WTC11 (cell line): ENCODE data around the gene PTGER3. TPM values are rescaled to one million over a fixed set of nuclear protein-coding genes. Genes with fewer than 3 reads are reported as not detected.

Source experiments
- ATAC-seq: fragments of 200-7000 bp; cut with Tn5 transposase; 2 replicates; pipeline ENCODE4 v1.10.0; 2021; ENCODE audit warnings: mild to moderate bottlenecking, moderate library complexity
- CTCF ChIA-PET: fragments of 300-600 bp; sonication (Branson Sonifier 250); formaldehyde crosslinking; loops from one replicate; lab custom pipeline; 2021; ENCODE audit warnings: antibody characterized with exemption; lab: Charles Lee
- POLR2A ChIA-PET: fragments of 350-600 bp; sonication (Branson Sonifier 250); formaldehyde crosslinking; loops from one replicate; lab custom pipeline; 2021; ENCODE audit warnings: antibody characterized with exemption; lab: Charles Lee
- DNase-seq: peaks from one replicate; pipeline ENCODE4 v3.0.0; 2021; ENCODE audit warnings: low spot score
- H3K27ac Mint-ChIP-seq: 2 replicates; pipeline ENCODE4 v1.8.0; 2021; ENCODE audit warnings: mixed read lengths
- H3K27me3 Mint-ChIP-seq: 2 replicates; pipeline ENCODE4 v1.8.0; 2021; ENCODE audit warnings: low read depth, mild to moderate bottlenecking, moderate library complexity, mixed read lengths
- H3K36me3 Mint-ChIP-seq: 2 replicates; pipeline ENCODE4 v1.8.0; 2021; ENCODE audit warnings: mixed read lengths
- H3K4me1 Mint-ChIP-seq: 2 replicates; pipeline ENCODE4 v1.8.0; 2022; ENCODE audit warnings: mixed read lengths
- H3K4me3 Mint-ChIP-seq: 2 replicates; pipeline ENCODE4 v1.8.0; 2021; ENCODE audit warnings: mild to moderate bottlenecking, moderate library complexity, mixed read lengths
- H3K9me3 Mint-ChIP-seq: 2 replicates; pipeline ENCODE4 v1.8.0; 2021; ENCODE audit warnings: mixed read lengths
- CDX4 ChIP-seq: fragments of 250-450 bp; sonication (Bioruptor Pico); IDR thresholded peaks from 2 replicates; pipeline ENCODE4 v1.9.0; 2021; ENCODE audit warnings: moderate library complexity, mild to moderate bottlenecking, inconsistent platforms, borderline replicate concordance
- CREB1 ChIP-seq: sonication (generic); formaldehyde crosslinking; IDR thresholded peaks from 2 replicates; pipeline ENCODE4 v1.8.0; 2023; ENCODE audit warnings: mild to moderate bottlenecking, missing genetic modification reagents
- E2F1 ChIP-seq: sonication (generic); formaldehyde crosslinking; IDR thresholded peaks from 2 replicates; pipeline ENCODE4 v1.8.0; 2022; ENCODE audit warnings: mild to moderate bottlenecking, missing genetic modification reagents
- ETV6 ChIP-seq: sonication (generic); formaldehyde crosslinking; IDR thresholded peaks from 2 replicates; pipeline ENCODE4 v1.8.1; 2022; ENCODE audit warnings: mild to moderate bottlenecking, missing genetic modification reagents
- FOXK1 ChIP-seq: sonication (generic); formaldehyde crosslinking; IDR thresholded peaks from 2 replicates; pipeline ENCODE4 v1.8.0; 2022; ENCODE audit warnings: mild to moderate bottlenecking, moderate library complexity, missing genetic modification reagents
- GABPB1 ChIP-seq: sonication (generic); formaldehyde crosslinking; IDR thresholded peaks from 2 replicates; pipeline ENCODE4 v1.8.1; 2023; ENCODE audit warnings: mild to moderate bottlenecking, missing genetic modification reagents
- IRF2 ChIP-seq: sonication (generic); formaldehyde crosslinking; IDR thresholded peaks from 2 replicates; pipeline ENCODE4 v1.8.0; 2022; ENCODE audit warnings: low read depth, missing genetic modification reagents, borderline replicate concordance
- JAZF1 ChIP-seq: fragments of 250-450 bp; sonication (Bioruptor Pico); IDR thresholded peaks from 2 replicates; pipeline ENCODE4 v1.9.0; 2021; ENCODE audit warnings: moderate library complexity, mild to moderate bottlenecking, inconsistent platforms
- MXD4 ChIP-seq: fragments of 250-450 bp; sonication (Bioruptor Pico); IDR thresholded peaks from 2 replicates; pipeline ENCODE4 v1.8.0; 2021; ENCODE audit warnings: mild to moderate bottlenecking, moderate library complexity, borderline replicate concordance
- NFATC4 ChIP-seq: fragments of 250-450 bp; sonication (Bioruptor Pico); IDR thresholded peaks from 2 replicates; pipeline ENCODE4 v1.9.0; 2021; ENCODE audit warnings: mild to moderate bottlenecking
- NFYB ChIP-seq: sonication (generic); formaldehyde crosslinking; conservative IDR thresholded peaks from 2 replicates; pipeline ENCODE4 v1.8.0; 2022; ENCODE audit warnings: low read depth, missing genetic modification reagents
- NR3C1 ChIP-seq: sonication (generic); formaldehyde crosslinking; conservative IDR thresholded peaks from 2 replicates; pipeline ENCODE4 v1.8.1; 2023; ENCODE audit warnings: low read depth, mild to moderate bottlenecking, missing genetic modification reagents
- RELA ChIP-seq: sonication (generic); formaldehyde crosslinking; IDR thresholded peaks from 2 replicates; pipeline ENCODE4 v1.8.1; 2022; ENCODE audit warnings: missing genetic modification reagents, mild to moderate bottlenecking, borderline replicate concordance
- TEAD1 ChIP-seq: sonication (generic); formaldehyde crosslinking; IDR thresholded peaks from 2 replicates; pipeline ENCODE4 v1.8.0; 2022; ENCODE audit warnings: mild to moderate bottlenecking, missing genetic modification reagents
- USF2 ChIP-seq: sonication (generic); formaldehyde crosslinking; IDR thresholded peaks from 2 replicates; pipeline ENCODE4 v1.8.1; 2023; ENCODE audit warnings: mild to moderate bottlenecking, missing genetic modification reagents, moderate library complexity
- ZMAT4 ChIP-seq: fragments of 250-450 bp; sonication (Bioruptor Pico); IDR thresholded peaks from 2 replicates; pipeline ENCODE4 v1.9.0; 2021; ENCODE audit warnings: mild to moderate bottlenecking
- ZNF138 ChIP-seq: sonication (generic); formaldehyde crosslinking; conservative IDR thresholded peaks from 2 replicates; pipeline ENCODE4 v1.8.1; 2022; ENCODE audit warnings: mild to moderate bottlenecking, moderate library complexity, missing genetic modification reagents
- ZNF263 ChIP-seq: sonication (generic); formaldehyde crosslinking; IDR thresholded peaks from 2 replicates; pipeline ENCODE4 v1.8.1; 2022; ENCODE audit warnings: low read depth, mild to moderate bottlenecking, moderate library complexity, missing genetic modification reagents
- ZNF396 ChIP-seq: fragments of 250-450 bp; sonication (Bioruptor Pico); IDR thresholded peaks from 2 replicates; pipeline ENCODE4 v1.8.0; 2021; ENCODE audit warnings: mild to moderate bottlenecking, moderate library complexity, borderline replicate concordance
- total RNA-seq: library from RNA; stranded (reverse); gene quantifications from 3 replicates; pipeline ENCODE4 v1.2.3, GENCODE V29; 2021
- TF ChIP-seq, protein P1 (sequence below): sonication (generic); formaldehyde crosslinking; IDR thresholded peaks from 2 replicates; pipeline ENCODE4 v1.8.0; 2022; ENCODE audit warnings: missing genetic modification reagents
- TF ChIP-seq, protein P2 (sequence below): sonication (generic); formaldehyde crosslinking; IDR thresholded peaks from 2 replicates; pipeline ENCODE4 v1.8.1; 2023; ENCODE audit warnings: mild to moderate bottlenecking, missing genetic modification reagents, borderline replicate concordance
- TF ChIP-seq, protein P3 (sequence below): sonication (generic); formaldehyde crosslinking; IDR thresholded peaks from 2 replicates; pipeline ENCODE4 v1.8.1; 2023; ENCODE audit warnings: mild to moderate bottlenecking, moderate library complexity, missing genetic modification reagents

Gene PTGER3
- total RNA-seq, 1 experiment from 2014 or later: 0.50 TPM

- TF ChIP-seq IRF2 (CRISPR knock-in tag): no peak
- TF ChIP-seq JAZF1 (CRISPR knock-in tag): no peak
- TF ChIP-seq CDX4: no peak
- no peak for TF ChIP-seq FOXK1 (CRISPR knock-in tag)
- no peak for TF ChIP-seq CREB1
- TF ChIP-seq NFYB (CRISPR knock-in tag): no peak
- no peak for TF ChIP-seq TEAD1 (CRISPR knock-in tag)
Observed at GRCh38 chr1:71002709-71003475, 44.7 kb downstream of the PTGER3 start (continued).

GRCh38 chr1:71001624-71002023 is 46.0 kb downstream of the PTGER3 start:
- no peak overlapping the region for H3K27ac Mint-ChIP-seq
- TF ChIP-seq GABPB1 (CRISPR knock-in tag) (no peak), ETV6 (CRISPR knock-in tag) (no peak), TEAD1 (CRISPR knock-in tag) (no peak), MXD4 (CRISPR knock-in tag) (no peak), RELA (CRISPR knock-in tag) (no peak), ZMAT4 (CRISPR knock-in tag) (no peak), NR3C1 (CRISPR knock-in tag) (no peak), IRF2 (CRISPR knock-in tag) (no peak), ZNF263 (CRISPR knock-in tag) (no peak), ZNF396 (CRISPR knock-in tag) (no peak), E2F1 (CRISPR knock-in tag) (no peak), NFYB (CRISPR knock-in tag) (no peak), ZNF138 (no peak), NFATC4 (CRISPR knock-in tag) (no peak), USF2 (CRISPR knock-in tag) (no peak)
- TF ChIP-seq, protein P1, sequence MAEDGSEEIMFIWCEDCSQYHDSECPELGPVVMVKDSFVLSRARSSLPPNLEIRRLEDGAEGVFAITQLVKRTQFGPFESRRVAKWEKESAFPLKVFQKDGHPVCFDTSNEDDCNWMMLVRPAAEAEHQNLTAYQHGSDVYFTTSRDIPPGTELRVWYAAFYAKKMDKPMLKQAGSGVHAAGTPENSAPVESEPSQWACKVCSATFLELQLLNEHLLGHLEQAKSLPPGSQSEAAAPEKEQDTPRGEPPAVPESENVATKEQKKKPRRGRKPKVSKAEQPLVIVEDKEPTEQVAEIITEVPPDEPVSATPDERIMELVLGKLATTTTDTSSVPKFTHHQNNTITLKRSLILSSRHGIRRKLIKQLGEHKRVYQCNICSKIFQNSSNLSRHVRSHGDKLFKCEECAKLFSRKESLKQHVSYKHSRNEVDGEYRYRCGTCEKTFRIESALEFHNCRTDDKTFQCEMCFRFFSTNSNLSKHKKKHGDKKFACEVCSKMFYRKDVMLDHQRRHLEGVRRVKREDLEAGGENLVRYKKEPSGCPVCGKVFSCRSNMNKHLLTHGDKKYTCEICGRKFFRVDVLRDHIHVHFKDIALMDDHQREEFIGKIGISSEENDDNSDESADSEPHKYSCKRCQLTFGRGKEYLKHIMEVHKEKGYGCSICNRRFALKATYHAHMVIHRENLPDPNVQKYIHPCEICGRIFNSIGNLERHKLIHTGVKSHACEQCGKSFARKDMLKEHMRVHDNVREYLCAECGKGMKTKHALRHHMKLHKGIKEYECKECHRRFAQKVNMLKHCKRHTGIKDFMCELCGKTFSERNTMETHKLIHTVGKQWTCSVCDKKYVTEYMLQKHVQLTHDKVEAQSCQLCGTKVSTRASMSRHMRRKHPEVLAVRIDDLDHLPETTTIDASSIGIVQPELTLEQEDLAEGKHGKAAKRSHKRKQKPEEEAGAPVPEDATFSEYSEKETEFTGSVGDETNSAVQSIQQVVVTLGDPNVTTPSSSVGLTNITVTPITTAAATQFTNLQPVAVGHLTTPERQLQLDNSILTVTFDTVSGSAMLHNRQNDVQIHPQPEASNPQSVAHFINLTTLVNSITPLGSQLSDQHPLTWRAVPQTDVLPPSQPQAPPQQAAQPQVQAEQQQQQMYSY: no peak
- TF ChIP-seq, protein P2, sequence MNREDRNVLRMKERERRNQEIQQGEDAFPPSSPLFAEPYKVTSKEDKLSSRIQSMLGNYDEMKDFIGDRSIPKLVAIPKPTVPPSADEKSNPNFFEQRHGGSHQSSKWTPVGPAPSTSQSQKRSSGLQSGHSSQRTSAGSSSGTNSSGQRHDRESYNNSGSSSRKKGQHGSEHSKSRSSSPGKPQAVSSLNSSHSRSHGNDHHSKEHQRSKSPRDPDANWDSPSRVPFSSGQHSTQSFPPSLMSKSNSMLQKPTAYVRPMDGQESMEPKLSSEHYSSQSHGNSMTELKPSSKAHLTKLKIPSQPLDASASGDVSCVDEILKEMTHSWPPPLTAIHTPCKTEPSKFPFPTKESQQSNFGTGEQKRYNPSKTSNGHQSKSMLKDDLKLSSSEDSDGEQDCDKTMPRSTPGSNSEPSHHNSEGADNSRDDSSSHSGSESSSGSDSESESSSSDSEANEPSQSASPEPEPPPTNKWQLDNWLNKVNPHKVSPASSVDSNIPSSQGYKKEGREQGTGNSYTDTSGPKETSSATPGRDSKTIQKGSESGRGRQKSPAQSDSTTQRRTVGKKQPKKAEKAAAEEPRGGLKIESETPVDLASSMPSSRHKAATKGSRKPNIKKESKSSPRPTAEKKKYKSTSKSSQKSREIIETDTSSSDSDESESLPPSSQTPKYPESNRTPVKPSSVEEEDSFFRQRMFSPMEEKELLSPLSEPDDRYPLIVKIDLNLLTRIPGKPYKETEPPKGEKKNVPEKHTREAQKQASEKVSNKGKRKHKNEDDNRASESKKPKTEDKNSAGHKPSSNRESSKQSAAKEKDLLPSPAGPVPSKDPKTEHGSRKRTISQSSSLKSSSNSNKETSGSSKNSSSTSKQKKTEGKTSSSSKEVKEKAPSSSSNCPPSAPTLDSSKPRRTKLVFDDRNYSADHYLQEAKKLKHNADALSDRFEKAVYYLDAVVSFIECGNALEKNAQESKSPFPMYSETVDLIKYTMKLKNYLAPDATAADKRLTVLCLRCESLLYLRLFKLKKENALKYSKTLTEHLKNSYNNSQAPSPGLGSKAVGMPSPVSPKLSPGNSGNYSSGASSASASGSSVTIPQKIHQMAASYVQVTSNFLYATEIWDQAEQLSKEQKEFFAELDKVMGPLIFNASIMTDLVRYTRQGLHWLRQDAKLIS (CRISPR knock-in tag): no peak
- TF ChIP-seq, protein P3, sequence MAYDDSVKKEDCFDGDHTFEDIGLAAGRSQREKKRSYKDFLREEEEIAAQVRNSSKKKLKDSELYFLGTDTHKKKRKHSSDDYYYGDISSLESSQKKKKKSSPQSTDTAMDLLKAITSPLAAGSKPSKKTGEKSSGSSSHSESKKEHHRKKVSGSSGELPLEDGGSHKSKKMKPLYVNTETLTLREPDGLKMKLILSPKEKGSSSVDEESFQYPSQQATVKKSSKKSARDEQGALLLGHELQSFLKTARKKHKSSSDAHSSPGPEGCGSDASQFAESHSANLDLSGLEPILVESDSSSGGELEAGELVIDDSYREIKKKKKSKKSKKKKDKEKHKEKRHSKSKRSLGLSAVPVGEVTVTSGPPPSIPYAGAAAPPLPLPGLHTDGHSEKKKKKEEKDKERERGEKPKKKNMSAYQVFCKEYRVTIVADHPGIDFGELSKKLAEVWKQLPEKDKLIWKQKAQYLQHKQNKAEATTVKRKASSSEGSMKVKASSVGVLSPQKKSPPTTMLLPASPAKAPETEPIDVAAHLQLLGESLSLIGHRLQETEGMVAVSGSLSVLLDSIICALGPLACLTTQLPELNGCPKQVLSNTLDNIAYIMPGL (CRISPR knock-in tag): no peak
- H3K27me3 Mint-ChIP-seq: no peaks in the 10 kb centered on the region
- no peak overlapping the region for H3K4me3 Mint-ChIP-seq
- DNase-seq: no peak
- ATAC-seq: no peak
- ChIA-PET CTCF (no interaction called here), POLR2A (no interaction called here)
- no peaks in the 10 kb centered on the region for H3K9me3 Mint-ChIP-seq
- H3K36me3 Mint-ChIP-seq: no peaks in the 10 kb centered on the region
- no peaks in the 10 kb centered on the region for H3K4me1 Mint-ChIP-seq
